Suppressor macrophage treated with lipopolysaccharide for 1 hour (primary cell): Measurements from ENCODE around the gene RBFOX1.

Experiments used
- DNase-seq, 3 donors: peaks; one replicate each; pipeline ENCODE4 v3.0.0-alpha.2; 2020 to 2022

The RBFOX1 gene

DNA sequence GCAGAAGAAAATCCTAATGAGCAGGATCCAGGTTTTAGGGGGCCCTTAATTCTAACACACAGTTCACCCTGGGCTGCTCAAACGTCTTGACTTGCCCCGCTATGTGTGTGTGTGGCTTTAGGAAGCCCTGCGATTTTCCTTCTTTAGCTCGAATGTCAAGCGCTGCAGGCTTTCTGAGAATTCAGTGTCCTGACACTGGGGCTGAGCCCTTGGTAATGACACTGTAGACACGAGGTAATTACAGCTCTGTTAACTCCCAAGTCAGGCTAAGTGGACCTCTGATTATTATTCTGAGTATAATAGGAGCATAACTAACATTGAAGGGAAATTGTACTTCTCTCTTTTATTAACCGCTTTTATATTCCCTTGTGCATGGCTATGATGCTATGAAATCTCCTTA is 202.1 kb downstream of the RBFOX1 start:
- no peak for DNase-seq

GRCh38 chr16:7541026-7541425 is 208.4 kb downstream of the RBFOX1 start:
- no peak for DNase-seq

DNA sequence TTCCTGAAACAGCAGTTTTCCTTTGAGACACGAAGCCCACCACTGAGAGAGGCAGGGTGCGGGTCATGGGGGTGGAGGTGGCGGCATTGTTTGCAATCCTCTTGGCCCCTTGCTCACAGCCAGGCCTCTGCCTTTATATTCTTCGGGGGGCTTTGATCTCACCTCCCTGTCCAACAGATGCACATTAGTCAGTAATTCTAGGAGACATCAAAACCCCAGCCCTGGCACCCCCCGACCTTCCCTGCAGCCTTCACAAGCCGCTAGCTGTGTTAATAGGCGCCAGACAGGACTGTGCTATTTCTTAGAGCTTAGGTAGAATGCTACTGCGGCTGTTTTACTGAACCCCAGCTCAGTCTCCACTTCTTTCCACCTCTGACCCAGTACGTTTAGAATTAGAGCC is 212.6 kb downstream of the RBFOX1 start:
- DNase-seq = no peak

DNA sequence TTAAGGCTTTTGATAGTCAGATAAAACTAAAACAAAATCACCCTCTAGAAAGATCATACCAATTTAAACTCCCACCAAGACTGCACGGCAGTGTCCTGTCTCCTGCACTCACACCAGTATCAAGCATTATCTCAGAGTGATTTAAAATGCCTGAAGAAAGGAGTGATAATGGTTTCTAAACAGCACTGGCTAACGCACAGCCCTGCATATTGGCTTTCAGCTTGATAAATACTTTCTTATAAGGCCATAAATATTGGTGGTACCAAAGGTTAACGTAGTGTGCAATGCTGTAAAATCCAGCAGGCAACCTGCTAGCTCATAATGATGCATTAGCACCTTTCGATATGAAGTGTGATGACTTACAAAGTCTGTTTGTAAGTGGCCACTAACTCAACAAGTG is 214.3 kb downstream of the RBFOX1 start:
- DNase-seq = no peak

- DNase-seq = no peak
Measured at GRCh38 chr16:7547736-7548135, 215.1 kb downstream of the RBFOX1 start.

DNA sequence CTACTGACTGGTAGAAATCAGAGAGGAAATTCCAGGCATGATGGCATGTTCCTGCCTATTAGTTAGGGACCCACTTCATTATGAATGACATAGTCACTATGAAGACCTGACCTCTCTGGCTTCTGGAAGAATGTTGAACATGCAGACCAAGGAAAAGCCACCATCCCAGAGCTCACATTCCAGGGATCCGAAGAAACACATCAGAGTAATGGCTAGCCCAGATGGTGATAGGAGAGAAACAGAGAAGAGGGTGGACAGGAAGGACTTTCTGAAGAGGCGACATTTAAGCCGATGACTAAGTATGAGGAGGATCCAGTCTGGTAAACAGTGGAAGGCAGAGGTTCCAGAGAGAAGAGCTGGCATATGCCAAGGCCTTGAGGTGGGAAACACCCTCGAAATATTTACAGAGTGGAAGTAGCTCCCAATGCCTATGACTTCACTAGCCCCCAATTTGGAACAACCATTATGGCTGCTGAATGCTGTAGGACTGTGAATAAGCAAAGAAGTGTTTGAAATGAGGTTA is 216.2 kb downstream of the RBFOX1 start:
- no peak for DNase-seq

- no peak for DNase-seq
Measured at GRCh38 chr16:7550096-7550495, 217.5 kb downstream of the RBFOX1 start.

- DNase-seq = no peak
Measured at GRCh38 chr16:7555459-7555858, 222.8 kb downstream of the RBFOX1 start.

- DNase-seq = no peak
Measured at GRCh38 chr16:7561908-7562405, 229.3 kb downstream of the RBFOX1 start.

DNA sequence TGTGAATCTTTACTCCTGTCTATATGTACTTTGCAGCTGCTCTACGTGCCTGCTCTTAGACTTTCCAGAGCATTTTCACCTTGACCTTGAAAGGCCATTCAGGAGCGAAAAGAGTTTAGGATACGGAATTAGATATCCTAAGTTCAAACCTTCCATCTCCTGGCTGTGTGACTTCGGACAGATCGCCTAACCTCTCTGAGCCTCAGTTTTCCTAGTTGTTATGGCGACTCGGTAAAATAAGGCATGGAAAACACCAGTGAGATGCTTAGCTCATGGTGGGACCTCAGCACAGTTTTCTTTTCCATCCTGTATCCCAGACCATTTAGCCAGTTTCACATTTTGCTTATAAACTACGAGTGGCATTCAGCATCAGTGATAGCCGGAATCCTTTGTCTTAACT is 233.7 kb downstream of the RBFOX1 start:
- DNase-seq = no peak

- no peak for DNase-seq
Measured at GRCh38 chr16:7571366-7571765, 238.7 kb downstream of the RBFOX1 start.

GRCh38 chr16:7577588-7577987 is 244.9 kb downstream of the RBFOX1 start:
- DNase-seq = peak in 1 of 3 donors; percentile 7

- peak in 1 of 3 donors; percentile 8 for DNase-seq
Measured at GRCh38 chr16:7579454-7579853, 246.8 kb downstream of the RBFOX1 start.

DNA sequence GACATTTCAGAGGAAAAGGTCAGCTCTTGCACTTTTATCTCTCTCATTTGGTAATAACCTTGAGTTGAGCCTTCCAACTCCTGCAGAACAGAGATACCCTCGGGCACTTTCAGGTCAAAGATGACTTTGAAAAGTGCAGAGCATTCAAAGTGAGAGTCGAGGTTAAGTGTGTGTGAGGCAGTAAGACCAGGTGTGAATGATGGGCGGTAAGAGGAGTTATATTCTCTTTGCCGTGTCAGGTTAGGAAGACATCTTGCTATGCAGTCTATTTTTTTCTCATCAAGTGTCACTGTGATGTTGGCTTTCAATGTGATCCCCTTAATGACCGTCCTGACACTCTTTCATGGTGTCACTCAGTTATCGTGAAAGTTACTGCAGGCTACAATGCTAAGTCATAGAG is 248.5 kb downstream of the RBFOX1 start:
- no peak for DNase-seq

DNA sequence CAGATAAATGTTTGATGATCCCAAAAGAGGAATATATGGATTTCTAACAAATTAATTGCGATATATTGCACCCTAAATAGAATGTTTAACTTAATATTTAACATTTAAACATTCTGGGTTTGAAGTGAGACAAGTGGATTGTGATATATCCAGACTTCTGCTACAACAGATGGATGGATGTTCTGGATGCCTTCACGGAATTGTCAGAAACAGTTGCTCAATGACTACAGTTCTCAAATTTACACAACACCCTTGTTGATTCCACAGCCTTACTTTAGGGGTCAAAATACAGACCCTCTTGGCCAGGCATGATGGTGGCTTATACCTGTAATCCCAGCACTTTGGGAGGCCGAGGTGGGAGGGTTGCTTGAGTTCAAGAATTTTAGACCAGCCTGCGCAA is 250.8 kb downstream of the RBFOX1 start:
- no peak for DNase-seq

GRCh38 chr16:7584561-7584960 is 251.9 kb downstream of the RBFOX1 start:
- no peak for DNase-seq

DNA sequence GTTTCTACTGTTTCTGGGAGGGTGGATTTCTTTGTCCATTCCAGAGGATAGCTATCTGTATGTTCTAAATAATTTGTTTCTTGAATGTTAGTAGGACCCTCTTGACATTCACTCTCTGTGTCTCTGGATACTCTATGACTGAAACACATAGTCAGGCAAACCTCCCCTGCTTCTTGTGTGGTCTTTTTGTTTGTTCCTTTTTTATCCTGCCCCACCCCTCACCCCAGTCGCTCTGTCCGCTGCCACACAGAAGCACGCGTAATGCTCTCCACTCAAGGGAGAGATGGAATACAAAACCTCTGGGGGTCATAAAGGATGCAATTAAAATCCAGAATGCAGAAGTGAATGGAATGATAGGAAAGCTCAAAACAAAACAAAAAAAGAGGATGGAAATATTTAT is 253.1 kb downstream of the RBFOX1 start:
- DNase-seq = no peak

DNA sequence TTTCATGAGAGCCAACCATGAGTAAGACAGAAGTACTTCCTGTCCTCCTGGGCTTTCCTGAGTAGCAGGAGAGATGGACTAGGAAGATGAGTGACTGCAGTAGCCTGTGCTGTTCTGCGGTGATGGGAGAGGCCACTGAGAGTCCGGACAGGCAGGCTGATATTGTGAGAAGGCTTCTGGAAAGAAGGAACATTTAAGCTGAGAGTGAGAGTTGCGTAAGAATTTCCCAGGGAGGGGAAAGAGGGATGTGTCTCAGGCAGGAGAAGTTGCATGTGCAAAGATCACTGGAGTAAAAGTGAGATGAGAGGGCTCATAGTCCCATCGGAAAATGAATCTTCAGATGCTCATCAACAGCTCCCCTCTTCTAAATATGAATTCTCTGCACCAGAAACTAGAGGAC is 258.3 kb downstream of the RBFOX1 start:
- no peak for DNase-seq

- DNase-seq = no peak
Measured at GRCh38 chr16:7596308-7596707, 263.7 kb downstream of the RBFOX1 start.

DNA sequence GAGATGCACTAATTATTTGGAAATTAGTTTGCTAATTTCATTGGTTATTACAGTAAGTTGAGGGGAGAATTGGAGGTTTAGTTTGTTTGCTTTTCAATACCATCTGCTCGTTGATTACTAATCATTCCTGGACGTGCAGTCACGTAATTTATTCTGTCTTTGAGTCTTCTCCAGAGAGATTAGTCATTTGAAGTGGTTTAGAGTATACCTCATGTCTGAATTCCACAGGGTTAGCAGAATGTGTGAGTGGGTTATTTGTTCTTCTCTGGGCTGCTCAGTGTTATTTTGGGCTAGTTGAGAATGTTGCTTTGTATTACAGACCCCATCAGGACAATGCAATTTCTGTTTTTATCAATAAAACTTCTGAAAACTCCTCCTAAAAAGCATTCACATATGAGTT is 265.0 kb downstream of the RBFOX1 start:
- no peak for DNase-seq

- no peak for DNase-seq
Measured at GRCh38 chr16:7601100-7601499, 268.5 kb downstream of the RBFOX1 start.

- no peak for DNase-seq
Measured at GRCh38 chr16:7602291-7602950, 269.8 kb downstream of the RBFOX1 start.

- DNase-seq = no peak
Measured at GRCh38 chr16:7605812-7606211, 273.2 kb downstream of the RBFOX1 start.

GRCh38 chr16:7612671-7613070 is 280.0 kb downstream of the RBFOX1 start:
- DNase-seq = no peak

GRCh38 chr16:7613518-7613917 is 280.9 kb downstream of the RBFOX1 start:
- DNase-seq = no peak
